ENCODE measurements around the gene PLCB1.
"Not testable (repeated sequence)": the region's sequence is repeated elsewhere in the genome, so short reads cannot be mapped to it uniquely, and the experiment has no call there.

DNA sequence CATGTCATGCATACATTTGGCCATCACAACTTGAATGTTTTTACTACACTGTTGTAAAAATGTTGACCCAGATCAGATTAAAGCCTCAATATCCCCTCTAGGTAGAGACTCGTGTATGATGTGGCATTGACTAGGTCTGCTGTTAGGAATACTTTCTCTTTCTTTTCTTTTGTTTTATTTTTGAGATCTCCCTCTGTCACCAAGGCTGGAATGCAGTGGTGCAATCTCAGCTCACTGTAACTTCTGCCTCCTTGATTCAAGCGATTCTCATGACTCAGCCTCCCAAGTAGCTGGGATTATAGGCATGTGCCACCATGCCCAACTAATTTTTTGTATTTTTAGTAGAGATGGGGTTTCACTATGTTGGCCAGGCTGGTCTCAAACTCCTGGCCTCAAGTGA is 334.7 kb downstream of the PLCB1 start:
- TF ChIP-seq POLR2AphosphoS5 (IDR thresholded peaks at IDR 0.05; ENCODE audit: borderline replicate concordance, low read depth, low read length); EZH2 (IDR thresholded peaks at IDR 0.05); FOXP2 (optimal IDR thresholded peaks at IDR 0.05; ENCODE audit: control extremely low read depth, extremely low read length, insufficient read depth): not testable (repeated sequence)

Measured in SK-N-MC (cell line).